NT2/D1 (cell line): ENCODE data around the gene TCF4.

Experiments
- SUZ12 ChIP-seq: IDR thresholded peaks from 2 replicates; pipeline ENCODE4 v1.6.1; 2011; ENCODE audit not compliant: insufficient read length, insufficient read depth; ENCODE audit errors: extremely low read depth
- YY1 ChIP-seq: IDR thresholded peaks from 2 replicates; pipeline ENCODE4 v1.6.1; 2011; ENCODE audit not compliant: insufficient read length, insufficient read depth
- ZNF274 ChIP-seq: IDR thresholded peaks from 2 replicates; pipeline ENCODE4 v1.6.1; 2011; ENCODE audit warnings: mild to moderate bottlenecking, low read depth, low read length

GRCh38 chr18:55543130-55543704 lies 44.8 kb downstream of the TCF4 start:
- no peak for TF ChIP-seq SUZ12
- TF ChIP-seq ZNF274 = no peak
- no peak for TF ChIP-seq YY1
